ENCODE measurements around the gene PPP2R5D.

DNA sequence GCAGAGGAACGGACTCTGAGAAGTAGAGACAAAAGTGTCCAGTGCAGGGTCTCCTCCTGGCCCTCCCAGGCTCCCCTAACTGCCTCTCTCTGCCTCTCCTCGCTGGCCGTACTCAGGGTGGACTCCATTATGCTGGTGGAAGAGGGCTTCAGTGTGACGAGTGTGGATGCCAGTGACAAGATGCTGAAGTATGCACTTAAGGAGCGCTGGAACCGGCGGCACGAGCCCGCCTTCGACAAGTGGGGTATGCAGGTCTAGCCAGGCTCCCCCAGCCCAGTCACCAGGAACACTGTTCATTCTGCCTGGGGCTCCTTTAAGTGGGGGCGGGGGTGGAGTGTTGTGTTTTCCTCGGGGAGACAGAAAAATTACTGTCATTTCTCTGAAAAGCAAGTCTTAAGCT, 22.3 kb upstream of the PPP2R5D start:
- no peak for TF ChIP-seq NPAS2 (CRISPR knock-in tag; IDR thresholded peaks at IDR 0.05; ENCODE audit: borderline replicate concordance)
- TF ChIP-seq, protein P1, sequence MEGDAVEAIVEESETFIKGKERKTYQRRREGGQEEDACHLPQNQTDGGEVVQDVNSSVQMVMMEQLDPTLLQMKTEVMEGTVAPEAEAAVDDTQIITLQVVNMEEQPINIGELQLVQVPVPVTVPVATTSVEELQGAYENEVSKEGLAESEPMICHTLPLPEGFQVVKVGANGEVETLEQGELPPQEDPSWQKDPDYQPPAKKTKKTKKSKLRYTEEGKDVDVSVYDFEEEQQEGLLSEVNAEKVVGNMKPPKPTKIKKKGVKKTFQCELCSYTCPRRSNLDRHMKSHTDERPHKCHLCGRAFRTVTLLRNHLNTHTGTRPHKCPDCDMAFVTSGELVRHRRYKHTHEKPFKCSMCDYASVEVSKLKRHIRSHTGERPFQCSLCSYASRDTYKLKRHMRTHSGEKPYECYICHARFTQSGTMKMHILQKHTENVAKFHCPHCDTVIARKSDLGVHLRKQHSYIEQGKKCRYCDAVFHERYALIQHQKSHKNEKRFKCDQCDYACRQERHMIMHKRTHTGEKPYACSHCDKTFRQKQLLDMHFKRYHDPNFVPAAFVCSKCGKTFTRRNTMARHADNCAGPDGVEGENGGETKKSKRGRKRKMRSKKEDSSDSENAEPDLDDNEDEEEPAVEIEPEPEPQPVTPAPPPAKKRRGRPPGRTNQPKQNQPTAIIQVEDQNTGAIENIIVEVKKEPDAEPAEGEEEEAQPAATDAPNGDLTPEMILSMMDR (IDR thresholded peaks at IDR 0.05) = no peak
- no peak for TF ChIP-seq ZC3H11A (IDR thresholded peaks at IDR 0.05)
- TF ChIP-seq RFX5 (IDR thresholded peaks at IDR 0.05) = no peak
- TF ChIP-seq, protein P2, sequence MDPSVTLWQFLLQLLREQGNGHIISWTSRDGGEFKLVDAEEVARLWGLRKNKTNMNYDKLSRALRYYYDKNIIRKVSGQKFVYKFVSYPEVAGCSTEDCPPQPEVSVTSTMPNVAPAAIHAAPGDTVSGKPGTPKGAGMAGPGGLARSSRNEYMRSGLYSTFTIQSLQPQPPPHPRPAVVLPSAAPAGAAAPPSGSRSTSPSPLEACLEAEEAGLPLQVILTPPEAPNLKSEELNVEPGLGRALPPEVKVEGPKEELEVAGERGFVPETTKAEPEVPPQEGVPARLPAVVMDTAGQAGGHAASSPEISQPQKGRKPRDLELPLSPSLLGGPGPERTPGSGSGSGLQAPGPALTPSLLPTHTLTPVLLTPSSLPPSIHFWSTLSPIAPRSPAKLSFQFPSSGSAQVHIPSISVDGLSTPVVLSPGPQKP (IDR thresholded peaks at IDR 0.05; ENCODE audit: low read depth, low read length) = no peak
- no peak for TF ChIP-seq REST (IDR thresholded peaks at IDR 0.05)
- TF ChIP-seq, protein P3, sequence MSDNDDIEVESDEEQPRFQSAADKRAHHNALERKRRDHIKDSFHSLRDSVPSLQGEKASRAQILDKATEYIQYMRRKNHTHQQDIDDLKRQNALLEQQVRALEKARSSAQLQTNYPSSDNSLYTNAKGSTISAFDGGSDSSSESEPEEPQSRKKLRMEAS (IDR thresholded peaks at IDR 0.05) = no peak
- TF ChIP-seq BHLHE40 (IDR thresholded peaks at IDR 0.05; ENCODE audit: low read depth, low read length) = no peak
